ENCODE measurements around the gene ERBIN. TPM values are rescaled to one million over a fixed set of nuclear protein-coding genes. Genes with fewer than 3 reads are reported as not detected.

ERBIN gene
- total and polyA plus RNA-seq, 10 of the 15 experiments (the other 5 are each of a cell fraction or from before 2014, with no cell fraction given) = 9.5 to 91.1 (median 49.4) TPM

- TF ChIP-seq MLLT1 (IDR thresholded peaks at IDR 0.05) = no peak
- TF ChIP-seq NRF1 (conservative IDR thresholded peaks at IDR 0.05; ENCODE audit: low read depth, low read length) = no peak
Measured at GRCh38 chr5:65903581-65903980, 22.8 kb upstream of the ERBIN start (continued).

GRCh38 chr5:65906256-65906655 is 20.1 kb upstream of the ERBIN start:
- no peaks in the 10 kb centered on the region for H3K27me3 ChIP-seq (replicated peaks in 1 of 2; ENCODE audit: control insufficient read depth in 2 of 2, insufficient read depth in 2 of 2, low read length in 1 of 2)
- H3K36me3 ChIP-seq (ENCODE audit: control insufficient read depth in 2 of 2, insufficient read depth in 2 of 2, low read length in 1 of 2) = no peaks in the 10 kb centered on the region
- no peak for DNase-seq (ENCODE audit: low read depth, low spot score)
- H2AFZ ChIP-seq (ENCODE audit: control insufficient read depth, low read depth, low read length) = no peak overlapping the region
- no peak overlapping the region for H3K4me2 ChIP-seq (ENCODE audit: control insufficient read depth, insufficient read depth)
- H3K79me2 ChIP-seq (ENCODE audit: control insufficient read depth, insufficient read depth, low read length) = no peaks in the 10 kb centered on the region
- H3K9ac ChIP-seq (ENCODE audit: control insufficient read depth, insufficient read depth, low read length) = no peak overlapping the region
- ChIA-PET CTCF (interaction anchor here (1.2 kb wide), 1 partner anchor 163 kb away, joined by 3 read pairs; no protein-coding TSS in a partner anchor), SMC1A (ENCODE audit: uncharacterized antibody, unreplicated experiment) (interaction anchor here (1.0 to 1.3 kb wide), 2 partner anchors 11 to 18 kb away, joined by 3 to 4 read pairs; no protein-coding TSS in a partner anchor), RAD21 (ENCODE audit: unreplicated experiment) (no interaction called here), POLR2A (no interaction called here)
- no peaks in the 10 kb centered on the region for H3K9me3 ChIP-seq (replicated peaks; ENCODE audit: control insufficient read depth, insufficient read depth, low read length)
- in situ Hi-C loops (cut with MboI) (no loop called here), intact Hi-C loops (cut with micrococcal nuclease; ENCODE audit: unreplicated experiment) (no loop called here)
- H3K4me3 ChIP-seq = no peak overlapping the region
- no peaks in the 10 kb centered on the region for H3K4me1 ChIP-seq (ENCODE audit: control insufficient read depth, insufficient read depth, low read length)
- no TSS peak for BruUV-seq (replicated peaks)
- H3K27ac ChIP-seq (ENCODE audit: control insufficient read depth, insufficient read depth) = no peak overlapping the region
- no peak for ATAC-seq
- no peak for FAIRE-seq
- no peaks in the 10 kb centered on the region for H4K20me1 ChIP-seq (ENCODE audit: control insufficient read depth, insufficient read depth)
- TF ChIP-seq EGR1 (IDR thresholded peaks at IDR 0.05; ENCODE audit: borderline replicate concordance in 1 of 2, low read depth in 2 of 2, low read length in 2 of 2) = no peak
- no peak for TF ChIP-seq YBX1 (IDR thresholded peaks at IDR 0.05)
- TF ChIP-seq GATAD2B (conservative IDR thresholded peaks at IDR 0.05; ENCODE audit: low read depth) = no peak
- TF ChIP-seq POLR2AphosphoS5 (IDR thresholded peaks at IDR 0.05; ENCODE audit: low read length) = no peak
- no peak for TF ChIP-seq BCL11A (IDR thresholded peaks at IDR 0.05; ENCODE audit: low read depth, low read length)
- no peak for TF ChIP-seq ATF3 (IDR thresholded peaks at IDR 0.05; ENCODE audit: borderline replicate concordance, extremely low read depth, low read depth, low read length)
- TF ChIP-seq EP300 (IDR thresholded peaks at IDR 0.05; ENCODE audit: borderline replicate concordance in 1 of 2, control insufficient read depth in 1 of 2, low read depth in 2 of 2, low read length in 2 of 2) = no peak
- no peak for TF ChIP-seq BHLHE40 (IDR thresholded peaks at IDR 0.05; ENCODE audit: borderline replicate concordance in 1 of 2, low read depth in 2 of 2, low read length in 1 of 2)
- TF ChIP-seq CBX5 (IDR thresholded peaks at IDR 0.05; ENCODE audit: low read depth) = no peak
- TF ChIP-seq MYC (IDR thresholded peaks at IDR 0.05; ENCODE audit: insufficient read depth, insufficient read length, insufficient replicate concordance, low read length, severe bottlenecking) = no peak
- no peak for TF ChIP-seq TCF7 (IDR thresholded peaks at IDR 0.05; ENCODE audit: borderline replicate concordance)
- TF ChIP-seq CHD2 (IDR thresholded peaks at IDR 0.05; ENCODE audit: borderline replicate concordance, low read depth, low read length) = no peak
- no peak for TF ChIP-seq TBL1XR1 (IDR thresholded peaks at IDR 0.05; ENCODE audit: low read depth, low read length)
- no peak for TF ChIP-seq ETV6 (conservative IDR thresholded peaks at IDR 0.05 in 1 of 2, IDR thresholded peaks at IDR 0.05 in 1 of 2; ENCODE audit: borderline replicate concordance in 1 of 2, low read depth in 1 of 2)
- TF ChIP-seq ZNF687 (IDR thresholded peaks at IDR 0.05) = no peak
- no peak for TF ChIP-seq SREBF1 (IDR thresholded peaks at IDR 0.05; ENCODE audit: low read length)

All from GM12878 (cell line).